Epithelial cell of alveolus of lung (primary cell): ENCODE data around the gene SENP7. TPM values are rescaled to one million over a fixed set of nuclear protein-coding genes. Genes with fewer than 3 reads are reported as not detected.

Source experiments
- total RNA-seq: library from RNA; depleted of rRNA; stranded (reverse); fragments of >200 nt; gene quantifications from 2 replicates; pipeline ENCODE4 v1.2.1, GENCODE V29; 2015

Gene SENP7, protein sequence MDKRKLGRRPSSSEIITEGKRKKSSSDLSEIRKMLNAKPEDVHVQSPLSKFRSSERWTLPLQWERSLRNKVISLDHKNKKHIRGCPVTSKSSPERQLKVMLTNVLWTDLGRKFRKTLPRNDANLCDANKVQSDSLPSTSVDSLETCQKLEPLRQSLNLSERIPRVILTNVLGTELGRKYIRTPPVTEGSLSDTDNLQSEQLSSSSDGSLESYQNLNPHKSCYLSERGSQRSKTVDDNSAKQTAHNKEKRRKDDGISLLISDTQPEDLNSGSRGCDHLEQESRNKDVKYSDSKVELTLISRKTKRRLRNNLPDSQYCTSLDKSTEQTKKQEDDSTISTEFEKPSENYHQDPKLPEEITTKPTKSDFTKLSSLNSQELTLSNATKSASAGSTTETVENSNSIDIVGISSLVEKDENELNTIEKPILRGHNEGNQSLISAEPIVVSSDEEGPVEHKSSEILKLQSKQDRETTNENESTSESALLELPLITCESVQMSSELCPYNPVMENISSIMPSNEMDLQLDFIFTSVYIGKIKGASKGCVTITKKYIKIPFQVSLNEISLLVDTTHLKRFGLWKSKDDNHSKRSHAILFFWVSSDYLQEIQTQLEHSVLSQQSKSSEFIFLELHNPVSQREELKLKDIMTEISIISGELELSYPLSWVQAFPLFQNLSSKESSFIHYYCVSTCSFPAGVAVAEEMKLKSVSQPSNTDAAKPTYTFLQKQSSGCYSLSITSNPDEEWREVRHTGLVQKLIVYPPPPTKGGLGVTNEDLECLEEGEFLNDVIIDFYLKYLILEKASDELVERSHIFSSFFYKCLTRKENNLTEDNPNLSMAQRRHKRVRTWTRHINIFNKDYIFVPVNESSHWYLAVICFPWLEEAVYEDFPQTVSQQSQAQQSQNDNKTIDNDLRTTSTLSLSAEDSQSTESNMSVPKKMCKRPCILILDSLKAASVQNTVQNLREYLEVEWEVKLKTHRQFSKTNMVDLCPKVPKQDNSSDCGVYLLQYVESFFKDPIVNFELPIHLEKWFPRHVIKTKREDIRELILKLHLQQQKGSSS
- 4.9 and 7.5 TPM in 2 replicates for total RNA-seq

DNA sequence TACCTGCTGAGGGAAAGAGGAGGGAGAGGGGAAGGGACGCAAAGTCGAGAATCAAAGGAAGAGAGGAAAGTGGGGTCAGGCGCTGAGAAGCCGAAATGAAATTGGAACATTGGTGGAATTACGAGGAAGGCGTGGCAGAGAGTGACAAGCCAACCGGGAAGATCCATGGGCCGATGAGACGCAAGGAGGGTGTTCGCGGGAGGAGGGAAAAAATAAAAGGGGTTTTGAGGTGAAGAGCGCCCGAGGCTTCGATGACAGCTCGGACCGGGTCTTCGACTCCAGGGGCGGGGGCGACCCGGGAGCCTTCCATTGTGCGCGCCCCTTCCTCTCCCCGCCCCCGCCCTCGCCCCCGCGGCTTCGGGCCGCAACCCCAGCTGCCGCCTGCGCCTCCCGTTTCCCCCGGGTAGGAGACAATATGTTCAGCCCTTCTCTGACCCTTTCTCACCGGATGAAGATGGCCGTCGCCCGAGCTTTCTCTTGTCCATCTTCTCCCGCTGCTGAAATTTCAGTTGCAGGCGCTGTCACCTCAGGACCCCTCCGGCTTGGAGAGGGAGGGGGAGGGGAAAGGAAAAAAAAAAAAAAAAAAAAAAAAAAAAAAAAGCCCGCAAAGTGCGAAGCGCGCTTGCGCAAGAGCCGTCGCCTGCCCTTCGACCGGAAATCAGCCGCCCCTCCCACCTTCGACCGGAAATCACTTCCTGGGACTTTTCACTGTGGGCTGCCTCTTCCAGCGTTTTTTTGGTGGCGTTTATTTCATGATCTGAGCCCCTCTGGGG lies at the start of gene SENP7:
TSS of gene SENP7 (minus strand) at position 567 of the 773 bp plus-strand sequence. CDS start at position 485, 82 bp downstream.

DNA sequence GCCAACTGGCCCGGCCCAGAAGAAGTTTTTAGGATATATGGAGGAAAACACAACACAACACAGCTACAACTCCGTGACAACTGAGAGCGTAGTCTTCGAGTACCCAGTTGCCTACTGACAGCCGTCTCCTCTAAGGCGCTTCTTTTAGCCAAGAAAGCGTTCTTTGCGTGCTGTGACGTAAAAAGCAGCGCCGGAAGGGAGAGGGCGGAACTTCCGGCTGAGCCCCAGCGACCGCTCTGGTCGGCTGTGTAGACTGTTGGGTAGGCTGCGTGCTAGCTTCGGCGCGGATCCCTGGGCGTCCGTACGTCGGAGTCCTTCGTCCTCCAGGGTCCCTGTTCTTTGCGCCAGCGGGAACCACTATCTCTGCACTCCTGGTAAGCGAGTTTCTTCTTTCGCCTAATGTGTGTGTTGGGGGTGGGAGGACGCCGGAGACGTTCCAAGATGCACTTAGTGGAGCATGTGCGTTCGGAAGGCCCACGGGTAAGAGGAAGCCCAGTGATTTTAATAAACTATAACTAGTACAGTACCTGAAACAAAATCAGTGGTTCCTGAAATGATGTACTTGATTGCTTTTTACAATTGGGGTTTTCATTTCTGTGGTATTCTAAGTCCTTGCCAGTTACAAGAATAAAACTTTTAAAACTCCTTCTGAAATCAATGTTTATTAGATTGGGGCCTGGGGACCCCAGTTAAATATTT lies 48.8 kb upstream of the SENP7 start, which contains the start of gene TRMT10C:
TSS of gene TRMT10C (plus strand) at position 239 of the 699 bp plus-strand sequence. CDS start 2,914 bp downstream, outside the sequence.

DNA sequence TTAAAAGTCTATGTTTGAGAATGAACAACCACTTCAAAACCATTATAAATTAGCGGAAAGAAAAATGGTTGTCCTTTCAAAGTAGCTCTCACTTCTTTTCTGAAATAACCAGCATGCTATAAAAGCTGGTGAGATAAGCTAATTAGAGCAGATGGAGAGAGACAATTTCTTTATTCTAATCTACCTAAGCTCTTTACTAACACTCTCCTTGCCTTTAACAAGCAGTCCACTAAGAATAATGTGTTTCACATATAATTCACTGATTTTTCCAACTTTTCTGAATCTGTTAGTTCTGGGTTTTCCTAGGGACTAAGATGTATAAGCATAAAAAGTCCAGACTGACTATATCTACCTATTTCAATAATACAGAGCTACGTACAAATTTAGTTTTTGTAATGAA lies 192.5 kb downstream of the SENP7 start, which contains the start of gene IMPG2:
TSS of gene IMPG2 (minus strand) at position 101 of the 400 bp plus-strand sequence. CDS start 203 bp downstream, outside the sequence.

Other genes starting within 250 kb of the SENP7 start
- under 0.01 and 0.24 TPM in 2 replicates for gene IMPG2, start 192.6 kb downstream of the SENP7 start, total RNA-seq
- 24.3 and 33.1 TPM in 2 replicates for gene TRMT10C, start 48.7 kb upstream of the SENP7 start, total RNA-seq
- 71.5 and 86.4 TPM in 2 replicates for gene PCNP, start 61.0 kb upstream of the SENP7 start, total RNA-seq
- 14.9 and 16.2 TPM in 2 replicates for gene ZBTB11, start 163.9 kb upstream of the SENP7 start, total RNA-seq
- gene RPL24, start 173.5 kb upstream of the SENP7 start, total RNA-seq: 2,022 and 2,236 TPM in 2 replicates
- 6.5 and 10.1 TPM in 2 replicates for gene CEP97, start 211.4 kb upstream of the SENP7 start, total RNA-seq